GM13976 (cell line): ENCODE results near the gene TECTA.

Source experiments
- DNase-seq: peaks from one replicate; pipeline ENCODE4 v3.0.0; 2012; ENCODE audit warnings: low spot score
- CTCF ChIP-seq: IDR thresholded peaks from 2 replicates; pipeline ENCODE4 v1.5.1; 2012; ENCODE audit warnings: borderline replicate concordance, mild to moderate bottlenecking; ENCODE audit not compliant: insufficient read depth; ENCODE audit errors: extremely low read depth, missing control alignments, control extremely low read depth
- in situ Hi-C: fragments of 300-500 bp; cut with MboI; formaldehyde crosslinking; loops from one replicate; pipeline ENCODE4 v1.12.0; 2022; ENCODE audit warnings: low sequenced_read_pairs, mixed read lengths, inconsistent platforms; ENCODE audit not compliant: unreplicated experiment

The TECTA gene

GRCh38 chr11:121206810-121207209, 105.8 kb downstream of the TECTA start:
- TF ChIP-seq CTCF = no peak
- no peak for DNase-seq
- in situ Hi-C loops = no loop called here

- no peak for DNase-seq
- in situ Hi-C loops = no loop called here
These were observed 106.6 kb downstream of the TECTA start for GRCh38 chr11:121207485-121208115.

GRCh38 chr11:121210445-121211080, 109.5 kb downstream of the TECTA start:
- DNase-seq = no peak
- TF ChIP-seq CTCF = no peak
- in situ Hi-C loops = no loop called here

More at GRCh38 chr11:121207485-121208115, 106.6 kb downstream of the TECTA start:
- no peak for TF ChIP-seq CTCF

- in situ Hi-C loops = no loop called here
- TF ChIP-seq CTCF = no peak
- DNase-seq = no peak
These were observed 110.6 kb downstream of the TECTA start for GRCh38 chr11:121211626-121212025.

GRCh38 chr11:121212536-121213361, 111.7 kb downstream of the TECTA start:
- TF ChIP-seq CTCF = no peak
- in situ Hi-C loops = no loop called here
- no peak for DNase-seq

- TF ChIP-seq CTCF = no peak
- in situ Hi-C loops = no loop called here
These were observed 112.4 kb downstream of the TECTA start for GRCh38 chr11:121213362-121213893.

More at GRCh38 chr11:121213362-121213893, 112.4 kb downstream of the TECTA start:
- DNase-seq = no peak
